A549 (cell line): ENCODE measurements around the gene BFSP1. TPM values are rescaled to one million over a fixed set of nuclear protein-coding genes. Genes with fewer than 3 reads are reported as not detected.

ENCODE experiments used
- ATAC-seq, 2 experiments: fragments of 200-7000 bp in 1 of 2; fragments of >200 bp in 1 of 2; cut with Nextera tagmentation in 1 of 2; cut with Tn5 transposase in 1 of 2; 3 replicates each; pipeline versions ENCODE4 v1.8.0 to v1.9.1; 2018 to 2020; ENCODE audit warnings: mild to moderate bottlenecking in 1 of 2, moderate library complexity in 1 of 2
- CTCF ChIA-PET: fragments of 300-600 bp; sonication (Branson Sonifier 250); formaldehyde crosslinking; extraction: SDS; loops from one replicate; lab custom pipeline; 2021; ENCODE audit warnings: antibody characterized with exemption, inconsistent platforms; lab: Yijun Ruan, JAX
- POLR2A ChIA-PET: fragments of 350-600 bp; formaldehyde crosslinking; extraction: SDS; loops from one replicate; lab custom pipeline; 2021; ENCODE audit warnings: antibody characterized with exemption, inconsistent platforms; lab: Yijun Ruan, JAX
- DNase-seq, 2 experiments: peaks; one replicate each; pipeline versions ENCODE4 v3.0.0 to v3.0.0-alpha.2; 2011 to 2016; ENCODE audit warnings: low read depth in 1 of 2, low spot score in 1 of 2
- FAIRE-seq: peaks from 2 replicates; lab custom pipeline; 2011; peaks lifted over from hg19 to GRCh38; lab: Jason Lieb, UNC
- H3K27ac ChIP-seq, 2 experiments: fragments of >200 bp; sonication (Bioruptor Twin); formaldehyde crosslinking; 3 replicates each; pipeline ENCODE4 v1.5.1; 2016 to 2017
- H3K4me1 ChIP-seq: fragments of >200 bp; sonication (Bioruptor Twin); formaldehyde crosslinking; 3 replicates; pipeline ENCODE4 v1.6.1; 2016
- H3K4me2 ChIP-seq: fragments of >200 bp; sonication (Bioruptor Twin); formaldehyde crosslinking; 3 replicates; pipeline ENCODE4 v1.6.1; 2016
- H3K4me3 ChIP-seq: fragments of >200 bp; sonication (Bioruptor Twin); formaldehyde crosslinking; 3 replicates; pipeline ENCODE4 v1.5.1; 2016
- H3K9me3 ChIP-seq: fragments of >200 bp; sonication (Bioruptor Twin); formaldehyde crosslinking; 3 replicates; pipeline ENCODE4 v1.6.1; 2016
- ATOH8 ChIP-seq: fragments of 250-450 bp; sonication (Bioruptor Pico); IDR thresholded peaks from 2 replicates; pipeline ENCODE4 v1.5.0; 2020; ENCODE audit warnings: low read depth, mild to moderate bottlenecking, moderate library complexity
- BCL3 ChIP-seq: fragments of >200 bp; sonication (Bioruptor Twin); formaldehyde crosslinking; IDR thresholded peaks from 3 replicates; pipeline ENCODE4 v1.6.1; 2016
- CBX8 ChIP-seq: fragments of 200-600 bp; sonication (generic); IDR thresholded peaks from 2 replicates; pipeline ENCODE4 v1.6.1; 2016
- CEBPB ChIP-seq, 2 experiments: fragments of >200 bp in 1 of 2; sonication (Bioruptor Twin) in 1 of 2; formaldehyde crosslinking in 1 of 2; IDR thresholded peaks; 2 replicates each; pipeline ENCODE4 v1.6.1; 2012 to 2016
- EHF ChIP-seq: fragments of 250-450 bp; sonication (Bioruptor Pico); IDR thresholded peaks from 2 replicates; pipeline ENCODE4 v1.5.0; 2020; ENCODE audit warnings: mild to moderate bottlenecking
- ELK1 ChIP-seq: fragments of 150-350 bp; IDR thresholded peaks from 2 replicates; pipeline ENCODE4 v1.6.1; 2014; ENCODE audit warnings: low read depth, mild to moderate bottlenecking, low read length
- EP300 ChIP-seq, 2 experiments: fragments of >200 bp; sonication (Bioruptor Twin); formaldehyde crosslinking; IDR thresholded peaks; 2 replicates in 1 of 2; 3 replicates in 1 of 2; pipeline ENCODE4 v1.6.1; 2016 to 2017
- FOSL2 ChIP-seq, 2 experiments: fragments of 450-650 bp in 1 of 2; fragments of >200 bp in 1 of 2; sonication (Bioruptor Twin) in 1 of 2; formaldehyde crosslinking; IDR thresholded peaks; 2 replicates each; pipeline versions ENCODE4 v1.5.0 to v1.6.1; 2016 to 2020; ENCODE audit warnings: mild to moderate bottlenecking in 1 of 2, moderate library complexity in 1 of 2
- HES2 ChIP-seq: fragments of >200 bp; sonication (Bioruptor Twin); formaldehyde crosslinking; IDR thresholded peaks from 2 replicates; pipeline ENCODE4 v1.6.1; 2016
- HOXB13 ChIP-seq: fragments of 250-450 bp; sonication (Bioruptor Pico); IDR thresholded peaks from 2 replicates; pipeline ENCODE4 v1.5.0; 2020; ENCODE audit warnings: low read depth, mild to moderate bottlenecking, moderate library complexity
- KDM1A ChIP-seq: fragments of 200-600 bp; sonication (generic); IDR thresholded peaks from 2 replicates; pipeline ENCODE4 v1.6.1; 2016; ENCODE audit warnings: low read depth, mild to moderate bottlenecking
- MYC ChIP-seq: IDR thresholded peaks from 2 replicates; pipeline ENCODE4 v1.6.1; 2012; ENCODE audit warnings: mild to moderate bottlenecking, inconsistent platforms, low read length, improper control_type of control experiment, borderline replicate concordance
- NFE2L2 ChIP-seq: fragments of 150-350 bp; conservative IDR thresholded peaks from 2 replicates; pipeline ENCODE4 v1.6.1; 2014; ENCODE audit warnings: low read length
- PBX3 ChIP-seq: IDR thresholded peaks from 2 replicates; pipeline ENCODE4 v1.6.1; 2012
- POLR2AphosphoS2 ChIP-seq: conservative IDR thresholded peaks from 2 replicates; pipeline ENCODE4 v1.6.1; 2012; ENCODE audit warnings: low read length, improper control_type of control experiment, inconsistent platforms
- RAD21 ChIP-seq, 2 experiments: fragments of >200 bp in 1 of 2; sonication (Bioruptor Twin) in 1 of 2; formaldehyde crosslinking in 1 of 2; IDR thresholded peaks in 1 of 2; conservative IDR thresholded peaks in 1 of 2; 2 replicates in 1 of 2; 3 replicates in 1 of 2; pipeline ENCODE4 v1.6.1; 2012 to 2018; ENCODE audit warnings: inconsistent platforms in 1 of 2
- RFX5 ChIP-seq: fragments of 450-650 bp; IDR thresholded peaks from 2 replicates; pipeline ENCODE4 v1.7.1; 2014; ENCODE audit warnings: antibody characterized with exemption, mild to moderate bottlenecking, moderate library complexity
- RNF2 ChIP-seq: fragments of 200-600 bp; sonication (generic); IDR thresholded peaks from 2 replicates; pipeline ENCODE4 v1.6.1; 2016; ENCODE audit warnings: low read depth, mild to moderate bottlenecking, antibody characterized with exemption, moderate library complexity, borderline replicate concordance
- SREBF2 ChIP-seq: fragments of 450-650 bp; IDR thresholded peaks from 2 replicates; pipeline ENCODE4 v1.6.1; 2014; ENCODE audit warnings: mild to moderate bottlenecking, moderate library complexity
- ZFP36 ChIP-seq: fragments of 450-650 bp; IDR thresholded peaks from 2 replicates; pipeline ENCODE4 v1.6.1; 2014; ENCODE audit warnings: borderline replicate concordance; ENCODE audit not compliant: partially characterized antibody
- ZNF302 ChIP-seq: fragments of 250-450 bp; sonication (Bioruptor Pico); IDR thresholded peaks from 2 replicates; pipeline ENCODE4 v1.9.0; 2021; ENCODE audit warnings: inconsistent platforms, mild to moderate bottlenecking, moderate library complexity
- ZSCAN20 ChIP-seq: fragments of 250-450 bp; sonication (Bioruptor Pico); IDR thresholded peaks from 2 replicates; pipeline ENCODE4 v1.8.0; 2022; ENCODE audit warnings: mild to moderate bottlenecking, moderate library complexity
- WGBS: methylation state at CpG from one replicate; pipeline ENCODE4 v1.1.6; 2017; ENCODE audit errors: missing lambda C conversion rate; 5-methylcytosine and 5-hydroxymethylcytosine counted together
- polyA plus RNA-seq, 4 experiments: library from polyadenylated mRNA; depleted of rRNA in 3 of 4; stranded (reverse); fragments of >200 nt; fragmentation: RNase III in 1 of 4; extraction: RNeasy Plus Mini Kit Qiagen cat#74134 plus additional on column Dnase treatment in 1 of 4; gene quantifications; 2 replicates in 3 of 4; 3 replicates in 1 of 4; pipeline ENCODE4 v1.2.3, GENCODE V29; 2011 to 2017

BFSP1 gene
- polyA plus RNA-seq, 2 of the 4 experiments (the other 2 are of a cell fraction): 7.2 to 8.3 TPM

GRCh38 chr20:17457079-17457478, 74.1 kb downstream of the BFSP1 start (continued):
- no peak for TF ChIP-seq RNF2

GRCh38 chr20:17456279-17456678, 74.9 kb downstream of the BFSP1 start:
- Histone ChIP-seq H3K27ac (no peak overlapping the region), H3K9me3 (peaks cover 8% of the 10 kb centered on the region), H3K4me3 (no peak overlapping the region), H3K4me2 (no peak overlapping the region), H3K4me1 (no peaks in the 10 kb centered on the region)
- ChIA-PET CTCF (interaction anchor here (0.9 to 1.3 kb wide), 2 partner anchors 11 to 690 kb away, joined by 4 read pairs; no protein-coding TSS in a partner anchor), POLR2A (no interaction called here)
- 27% methylated on average over 8 of the region's 8 CpGs for WGBS
- ATAC-seq: no peak
- FAIRE-seq: no peak
- TF ChIP-seq ZFP36 (no peak), ZSCAN20 (CRISPR knock-in tag) (no peak), BCL3 (no peak), POLR2AphosphoS2 (no peak), SREBF2 (no peak), MYC (no peak), ZNF302 (CRISPR knock-in tag) (no peak), PBX3 (no peak), CEBPB (IDR thresholded peaks at IDR 0.05) (no peak)
- no peak for DNase-seq

GRCh38 chr20:17453592-17453991, 77.6 kb downstream of the BFSP1 start:
- 54% methylated on average over 22 of the region's 22 CpGs for WGBS
- ChIA-PET CTCF (interaction anchor here (0.5 to 1.4 kb wide), 2 partner anchors 22 to 649 kb away, joined by 3 to 4 read pairs; no protein-coding TSS in a partner anchor), POLR2A (no interaction called here)

More at GRCh38 chr20:17453592-17453991, 77.6 kb downstream of the BFSP1 start:
- Histone ChIP-seq H3K4me3 (no peak overlapping the region), H3K4me1 (no peaks in the 10 kb centered on the region)
- DNase-seq: no peak
- TF ChIP-seq KDM1A (no peak), EHF (CRISPR knock-in tag) (no peak), SREBF2 (no peak), RFX5 (no peak), NFE2L2 (no peak), HOXB13 (CRISPR knock-in tag) (no peak), ELK1 (no peak), FOSL2 (IDR thresholded peaks at IDR 0.05) (no peak), FOSL2 (CRISPR knock-in tag; IDR thresholded peaks at IDR 0.05) (no peak), HES2 (no peak), ATOH8 (CRISPR knock-in tag) (no peak), RAD21 (conservative IDR thresholded peaks at IDR 0.05 in 1 of 2, IDR thresholded peaks at IDR 0.05 in 1 of 2) (no peak), CBX8 (no peak), CEBPB (IDR thresholded peaks at IDR 0.05) (no peak), EP300 (IDR thresholded peaks at IDR 0.05) (no peak)
- TF ChIP-seq, all 56 proteins: peak for 0
- H3K27ac ChIP-seq: no peak overlapping the region
- H3K9me3 ChIP-seq: peaks cover 8% of the 10 kb centered on the region
- FAIRE-seq: no peak
- ATAC-seq: no peak
- no peak overlapping the region for H3K4me2 ChIP-seq
